H9 (cell line): ENCODE data around the gene SETD3. TPM values are rescaled to one million over a fixed set of nuclear protein-coding genes. Genes with fewer than 3 reads are reported as not detected.
A peak's percentile ranks its signal among the peaks of the same experiment; 100 is the strongest.

Experiments used
- DNase-seq: peaks from one replicate; pipeline ENCODE4 v3.0.0-alpha.2; 2017
- H2AFZ ChIP-seq: one replicate; pipeline ENCODE4 v1.6.1; 2013; ENCODE audit warnings: mild to moderate bottlenecking, low read length, control low read depth, moderate library complexity
- H2AK5ac ChIP-seq: 2 replicates; pipeline ENCODE4 v1.6.1; 2013; ENCODE audit warnings: low read length, control low read depth, mixed read lengths; ENCODE audit not compliant: insufficient read length
- H2BK120ac ChIP-seq: one replicate; pipeline ENCODE4 v1.6.1; 2013; ENCODE audit warnings: low read depth, mild to moderate bottlenecking, low read length, control low read depth, inconsistent platforms; ENCODE audit not compliant: poor library complexity, severe bottlenecking
- H2BK12ac ChIP-seq: 2 replicates; pipeline ENCODE4 v1.6.1; 2013; ENCODE audit warnings: low read length, control low read depth, mixed read lengths, low read depth; ENCODE audit not compliant: insufficient read length
- H2BK15ac ChIP-seq: 2 replicates; pipeline ENCODE4 v1.6.1; 2013; ENCODE audit warnings: low read depth, low read length, control low read depth
- H2BK20ac ChIP-seq: one replicate; pipeline ENCODE4 v1.6.1; 2013; ENCODE audit warnings: low read depth, mild to moderate bottlenecking, low read length, control low read depth, inconsistent platforms; ENCODE audit not compliant: poor library complexity, severe bottlenecking
- H2BK5ac ChIP-seq: 2 replicates; pipeline ENCODE4 v1.6.1; 2013; ENCODE audit warnings: low read length, control low read depth, mixed read lengths; ENCODE audit not compliant: insufficient read length
- H3K14ac ChIP-seq: 2 replicates; pipeline ENCODE4 v1.6.1; 2013; ENCODE audit warnings: low read length, control low read depth; ENCODE audit not compliant: insufficient read depth
- H3K18ac ChIP-seq: 2 replicates; pipeline ENCODE4 v1.6.1; 2013; ENCODE audit warnings: low read depth, mild to moderate bottlenecking, mixed read lengths, low read length, control low read depth; ENCODE audit not compliant: insufficient read length
- H3K23ac ChIP-seq: 2 replicates; pipeline ENCODE4 v1.6.1; 2013; ENCODE audit warnings: low read length, control low read depth, mixed read lengths, low read depth; ENCODE audit not compliant: insufficient read length
- H3K23me2 ChIP-seq: 2 replicates; pipeline ENCODE4 v1.6.1; 2013; ENCODE audit warnings: low read depth, mild to moderate bottlenecking, mixed read lengths, low read length, control low read depth; ENCODE audit not compliant: insufficient read length, poor library complexity, severe bottlenecking
- H3K27ac ChIP-seq: 2 replicates; pipeline ENCODE4 v1.5.1; 2013; ENCODE audit warnings: low read length, control low read depth, mixed read lengths, low read depth; ENCODE audit not compliant: insufficient read length
- H3K27me3 ChIP-seq: 2 replicates; pipeline ENCODE4 v1.6.1; 2013; ENCODE audit warnings: low read length, control low read depth, inconsistent platforms; ENCODE audit not compliant: insufficient read depth
- H3K4ac ChIP-seq: 2 replicates; pipeline ENCODE4 v1.6.1; 2013; ENCODE audit warnings: low read depth, mild to moderate bottlenecking, control low read depth, inconsistent platforms, low read length, moderate library complexity
- H3K4me1 ChIP-seq: 2 replicates; pipeline ENCODE4 v1.6.1; 2013; ENCODE audit warnings: low read length, control low read depth, inconsistent platforms; ENCODE audit not compliant: insufficient read depth
- H3K4me2 ChIP-seq: 2 replicates; pipeline ENCODE4 v1.6.1; 2013; ENCODE audit warnings: low read length, control low read depth, mixed read lengths; ENCODE audit not compliant: insufficient read length, insufficient read depth
- H3K56ac ChIP-seq: 2 replicates; pipeline ENCODE4 v1.6.1; 2013; ENCODE audit warnings: low read depth, mild to moderate bottlenecking, mixed read lengths, low read length, control low read depth; ENCODE audit not compliant: insufficient read length
- H3K79me1 ChIP-seq: 2 replicates; pipeline ENCODE4 v1.6.1; 2013; ENCODE audit warnings: low read depth, mild to moderate bottlenecking, moderate library complexity, low read length, control low read depth, inconsistent platforms; ENCODE audit not compliant: insufficient read depth, poor library complexity, severe bottlenecking
- H3K79me2 ChIP-seq: 2 replicates; pipeline ENCODE4 v1.6.1; 2013; ENCODE audit warnings: low read length, control low read depth, inconsistent platforms; ENCODE audit not compliant: insufficient read depth
- H3K9ac ChIP-seq: 2 replicates; pipeline ENCODE4 v1.6.1; 2013; ENCODE audit warnings: low read length, control low read depth, mixed read lengths; ENCODE audit not compliant: insufficient read length; ENCODE audit errors: extremely low read depth
- H3K9me3 ChIP-seq: one replicate; pipeline ENCODE4 v1.6.1; 2013; ENCODE audit warnings: low read depth, low read length, inconsistent platforms; ENCODE audit not compliant: control insufficient read depth
- H3T11ph ChIP-seq: one replicate; pipeline ENCODE4 v1.6.1; 2013; ENCODE audit warnings: mild to moderate bottlenecking, low read length, control low read depth, inconsistent platforms
- H4K20me1 ChIP-seq: one replicate; pipeline ENCODE4 v1.6.1; 2013; ENCODE audit not compliant: control insufficient read depth, insufficient read length, insufficient read depth
- H4K5ac ChIP-seq: 2 replicates; pipeline ENCODE4 v1.6.1; 2013; ENCODE audit warnings: low read depth, mild to moderate bottlenecking, mixed read lengths, low read length, control low read depth; ENCODE audit not compliant: insufficient read length
- H4K8ac ChIP-seq: replicated peaks from 2 replicates; pipeline ENCODE4 v1.6.1; 2013; ENCODE audit warnings: low read length, control low read depth, mixed read lengths, low read depth; ENCODE audit not compliant: insufficient read length
- H4K91ac ChIP-seq: 2 replicates; pipeline ENCODE4 v1.6.1; 2013; ENCODE audit warnings: low read depth, mild to moderate bottlenecking, moderate library complexity, mixed read lengths, low read length, control low read depth; ENCODE audit not compliant: insufficient read length
- H3K27ac Mint-ChIP-seq, 3 experiments: 2 replicates in 2 of 3; 3 replicates in 1 of 3; pipeline ENCODE4 v1.8.0; 2020 to 2021; ENCODE audit warnings: mixed read lengths in 3 of 3, mild to moderate bottlenecking in 1 of 3, moderate library complexity in 1 of 3
- H3K27me3 Mint-ChIP-seq: 2 replicates; pipeline ENCODE4 v1.8.0; 2021; ENCODE audit warnings: low read depth, mild to moderate bottlenecking, moderate library complexity, mixed read lengths
- H3K36me3 Mint-ChIP-seq, 3 experiments: 2 replicates in 2 of 3; 3 replicates in 1 of 3; pipeline ENCODE4 v1.8.0; 2020 to 2021; ENCODE audit warnings: low read depth in 3 of 3, mixed read lengths in 3 of 3; ENCODE audit not compliant: insufficient read depth in 1 of 3
- H3K4me1 Mint-ChIP-seq, 2 experiments: 2 replicates each; pipeline ENCODE4 v1.8.0; 2020; ENCODE audit warnings: mixed read lengths in 2 of 2
- H3K4me3 Mint-ChIP-seq, 2 experiments: 2 replicates in 1 of 2; 3 replicates in 1 of 2; pipeline ENCODE4 v1.8.0; 2020 to 2021; ENCODE audit warnings: mild to moderate bottlenecking in 2 of 2, mixed read lengths in 2 of 2, moderate library complexity in 1 of 2
- H3K9me3 Mint-ChIP-seq, 2 experiments: 2 replicates in 1 of 2; 3 replicates in 1 of 2; pipeline ENCODE4 v1.8.0; 2020; ENCODE audit warnings: mild to moderate bottlenecking in 2 of 2, mixed read lengths in 2 of 2, moderate library complexity in 1 of 2
- WGBS: extraction: QIAGEN DNeasy Blood & Tissue Kit; methylation state at CpG from one replicate; pipeline ENCODE4 v1.1.7; 2013; ENCODE audit warnings: missing lambda C conversion rate, low lambda C conversion rate, mixed read lengths; ENCODE audit not compliant: insufficient read length; ENCODE audit errors: extremely low coverage; 5-methylcytosine and 5-hydroxymethylcytosine counted together
- total RNA-seq: library from RNA; stranded (reverse); gene quantifications from 2 replicates; pipeline ENCODE4 v1.2.1, GENCODE V29; 2021
- TF ChIP-seq, protein P1 (sequence below): fragments of 200-600 bp; sonication (generic); conservative IDR thresholded peaks from 3 replicates; pipeline ENCODE4 v1.8.0; 2021; ENCODE audit warnings: antibody characterized with exemption, mild to moderate bottlenecking

The SETD3 gene
- total RNA-seq, 1 experiment from 2014 or later: 56.7 TPM

DNA sequence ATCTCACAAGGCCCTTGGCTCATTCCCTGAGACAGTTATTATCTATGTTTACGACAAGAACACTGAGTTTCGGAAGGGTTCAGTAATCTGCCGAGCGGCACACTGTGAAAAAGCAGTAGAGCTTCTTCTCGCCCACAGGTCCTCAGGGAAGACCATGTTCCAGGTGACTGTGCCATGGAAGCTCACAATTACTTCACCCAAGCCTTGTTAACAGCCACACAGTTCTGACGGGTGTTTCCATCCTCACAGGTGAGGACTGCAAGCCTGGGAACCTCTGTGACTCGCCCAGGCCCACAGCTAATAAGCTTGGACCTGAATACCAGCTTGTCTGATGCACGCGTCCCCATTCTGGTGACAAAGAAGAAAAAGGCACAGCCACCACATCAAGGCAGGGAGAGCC lies 15.4 kb downstream of the SETD3 start:
- H3K9me3 ChIP-seq: no peaks in the 10 kb centered on the region
- H3K23ac ChIP-seq: no peak overlapping the region
- H4K5ac ChIP-seq: no peak overlapping the region
- H3K23me2 ChIP-seq: no peaks in the 10 kb centered on the region
- no CpG with 5 or more reads among the region's 9 CpGs for WGBS
- H2BK120ac ChIP-seq: no peak overlapping the region
- H3K9ac ChIP-seq: no peak overlapping the region
- no peak overlapping the region for H3K27ac ChIP-seq
- Mint-ChIP-seq H3K36me3 (peaks cover 5 to 28% (median 22%) of the 10 kb centered on the region in 3 experiments; a peak in 4 of 7 replicates), H3K4me3 (no peak overlapping the region), H3K27ac (peak overlapping the region; percentile 46 to 68 (median 53); a peak in 3 of 7 replicates), H3K27me3 (no peaks in the 10 kb centered on the region), H3K4me1 (peaks cover 53 to 58% of the 10 kb centered on the region in 2 experiments), H3K9me3 (no peaks in the 10 kb centered on the region)
- no peak overlapping the region for H4K91ac ChIP-seq
- no peak overlapping the region for H3K18ac ChIP-seq
- H3K79me2 ChIP-seq: peaks cover 20% of the 10 kb centered on the region; the same call in 1 of the 2 replicates
- H3K4me1 ChIP-seq: peaks cover 8% of the 10 kb centered on the region; the same call in 1 of the 2 replicates
- no peak overlapping the region for H3K14ac ChIP-seq
- no peak overlapping the region for H2BK20ac ChIP-seq
- TF ChIP-seq, protein P1, sequence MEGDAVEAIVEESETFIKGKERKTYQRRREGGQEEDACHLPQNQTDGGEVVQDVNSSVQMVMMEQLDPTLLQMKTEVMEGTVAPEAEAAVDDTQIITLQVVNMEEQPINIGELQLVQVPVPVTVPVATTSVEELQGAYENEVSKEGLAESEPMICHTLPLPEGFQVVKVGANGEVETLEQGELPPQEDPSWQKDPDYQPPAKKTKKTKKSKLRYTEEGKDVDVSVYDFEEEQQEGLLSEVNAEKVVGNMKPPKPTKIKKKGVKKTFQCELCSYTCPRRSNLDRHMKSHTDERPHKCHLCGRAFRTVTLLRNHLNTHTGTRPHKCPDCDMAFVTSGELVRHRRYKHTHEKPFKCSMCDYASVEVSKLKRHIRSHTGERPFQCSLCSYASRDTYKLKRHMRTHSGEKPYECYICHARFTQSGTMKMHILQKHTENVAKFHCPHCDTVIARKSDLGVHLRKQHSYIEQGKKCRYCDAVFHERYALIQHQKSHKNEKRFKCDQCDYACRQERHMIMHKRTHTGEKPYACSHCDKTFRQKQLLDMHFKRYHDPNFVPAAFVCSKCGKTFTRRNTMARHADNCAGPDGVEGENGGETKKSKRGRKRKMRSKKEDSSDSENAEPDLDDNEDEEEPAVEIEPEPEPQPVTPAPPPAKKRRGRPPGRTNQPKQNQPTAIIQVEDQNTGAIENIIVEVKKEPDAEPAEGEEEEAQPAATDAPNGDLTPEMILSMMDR: no peak
- no peak overlapping the region for H3K56ac ChIP-seq
- no peak overlapping the region for H2AK5ac ChIP-seq
- no peak overlapping the region for H2BK12ac ChIP-seq
- H4K8ac ChIP-seq: no peak overlapping the region
- no peak overlapping the region for H2BK15ac ChIP-seq
- H3K4ac ChIP-seq: no peak overlapping the region
- no peak overlapping the region for H2BK5ac ChIP-seq
- no peaks in the 10 kb centered on the region for H4K20me1 ChIP-seq
- H3K4me2 ChIP-seq: no peak overlapping the region
- no peaks in the 10 kb centered on the region for H3K27me3 ChIP-seq
- H3K79me1 ChIP-seq: peaks cover 5% of the 10 kb centered on the region
- DNase-seq: no peak
- no peak overlapping the region for H3T11ph ChIP-seq
- no peak overlapping the region for H2AFZ ChIP-seq
